Right lobe of liver (tissue), 6 donors: ENCODE results near the gene PLCB1. TPM values are rescaled to one million over a fixed set of nuclear protein-coding genes. Genes with fewer than 3 reads are reported as not detected.
A peak's percentile ranks its signal among the peaks of the same experiment; 100 is the strongest.

ENCODE experiments used
- ATAC-seq, 4 donors: fragments of 200-7000 bp; cut with Tn5 transposase; one replicate each; pipeline ENCODE4 v1.9.1; 2020; ENCODE audit warnings: mild to moderate bottlenecking in 4 of 4, moderate library complexity in 4 of 4
- DNase-seq, 3 donors: peaks; one replicate each; pipeline ENCODE4 v3.0.0-alpha.2; 2020
- H3K27ac ChIP-seq, 3 donors: fragments of 200-600 bp; one replicate each; pipeline ENCODE4 v1.8.0; 2022
- H3K27me3 ChIP-seq, 2 donors: fragments of 200-600 bp; one replicate each; pipeline ENCODE4 v1.8.0; 2022
- H3K36me3 ChIP-seq, 4 donors: fragments of 200-600 bp; sonication (generic) in 1 of 4; one replicate each; pipeline versions ENCODE4 v1.5.1 to v1.8.0; 2017 to 2022; ENCODE audit warnings: control low read depth in 1 of 4
- H3K4me1 ChIP-seq, 4 donors: fragments of 200-600 bp; sonication (generic) in 1 of 4; one replicate each; pipeline versions ENCODE4 v1.5.1 to v1.8.0; 2017 to 2022; ENCODE audit warnings: control low read depth in 1 of 4
- H3K4me3 ChIP-seq, 3 donors: fragments of 200-600 bp; one replicate each; pipeline ENCODE4 v1.8.0; 2022
- H3K9me3 ChIP-seq, 4 donors: fragments of 200-600 bp; sonication (generic) in 1 of 4; one replicate each; pipeline versions ENCODE4 v1.5.1 to v1.8.0; 2017 to 2022; ENCODE audit warnings: control low read depth in 1 of 4
- POLR2A ChIP-seq: fragments of 450-650 bp; IDR thresholded peaks from one replicate; pipeline ENCODE4 v1.6.1; 2017; ENCODE audit warnings: antibody characterized with exemption, mild to moderate bottlenecking
- WGBS: methylation state at CpG from one replicate; pipeline ENCODE4 v1.1.6; 2018; ENCODE audit warnings: low coverage, low lambda C conversion rate; ENCODE audit not compliant: insufficient coverage; ENCODE audit errors: missing lambda C conversion rate; 5-methylcytosine and 5-hydroxymethylcytosine counted together
- intact Hi-C, 2 donors: fragments of 100-400 bp; cut with DNase I; formaldehyde crosslinking; loops; one replicate each; pipeline versions ENCODE4 v1.11.2 to v1.14.1; 2022
- total RNA-seq, 6 experiments: library from RNA; depleted of rRNA in 2 of 6; stranded (reverse); fragments of >200 nt in 2 of 6; fragmentation: NEBNext Ultra II Directional in 3 of 6; extraction: Animal tissue kit (Norgen Biotek cat#: 25700) in 3 of 6; gene quantifications; one replicate each; pipeline versions ENCODE4 v1.1.0 to v1.2.4, GENCODE V29; 2016 to 2023
- TF ChIP-seq, protein P1 (sequence below), 4 donors: fragments of 200-600 bp in 3 of 4; fragments of 450-650 bp in 1 of 4; IDR thresholded peaks; one replicate each; pipeline versions ENCODE4 v1.5.1 to v1.8.0; 2016 to 2022; ENCODE audit warnings: antibody characterized with exemption in 4 of 4, mild to moderate bottlenecking in 2 of 4
- donor health status: DM: no; HTN: yes; CAD: no.
- donor health status: DM: no; HTN: no; CAD: no.
- donor health status: DM: no; HTN: no; CAD: no.
- donor health status: DM: no; HTN: yes; CAD: no.
- donor health status: DM: no; HTN: yes; CAD: no.

The PLCB1 gene
- total RNA-seq, 6 experiments from 2014 or later, result 5.0 to 9.9 (median 5.7) TPM

DNA sequence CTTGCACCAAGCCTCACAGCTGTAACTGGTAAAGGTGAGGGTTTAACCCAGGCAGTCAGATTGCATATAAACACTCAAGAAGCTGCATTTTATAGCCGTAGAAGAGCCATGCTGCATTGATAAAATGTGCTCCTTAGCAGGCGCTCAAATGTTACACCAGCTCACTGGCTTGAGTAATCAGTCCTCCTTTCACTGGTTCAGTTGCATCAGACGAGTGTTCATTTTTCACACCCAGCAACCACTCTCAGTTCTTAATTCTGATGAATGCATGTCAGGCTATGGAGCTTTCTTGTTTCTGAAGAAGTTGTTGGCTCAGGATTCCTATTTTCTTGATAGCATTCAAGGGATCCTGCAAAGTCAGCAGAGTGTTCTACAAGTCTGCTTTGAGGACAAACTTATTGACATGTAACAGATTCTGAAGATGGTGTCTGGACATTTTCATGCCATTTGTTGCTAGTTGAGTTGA is 198.3 kb downstream of the PLCB1 start:
- DNase-seq (no peak), ATAC-seq (peak in 1 of 4 donors; percentile 17)
- H3K27ac ChIP-seq, result no peak overlapping the region
- intact Hi-C loops, result no loop called here
- no peaks in the 10 kb centered on the region for H3K27me3 ChIP-seq
- H3K4me3 ChIP-seq, result no peak overlapping the region
- TF ChIP-seq POLR2A, result no peak
- TF ChIP-seq, protein P1, sequence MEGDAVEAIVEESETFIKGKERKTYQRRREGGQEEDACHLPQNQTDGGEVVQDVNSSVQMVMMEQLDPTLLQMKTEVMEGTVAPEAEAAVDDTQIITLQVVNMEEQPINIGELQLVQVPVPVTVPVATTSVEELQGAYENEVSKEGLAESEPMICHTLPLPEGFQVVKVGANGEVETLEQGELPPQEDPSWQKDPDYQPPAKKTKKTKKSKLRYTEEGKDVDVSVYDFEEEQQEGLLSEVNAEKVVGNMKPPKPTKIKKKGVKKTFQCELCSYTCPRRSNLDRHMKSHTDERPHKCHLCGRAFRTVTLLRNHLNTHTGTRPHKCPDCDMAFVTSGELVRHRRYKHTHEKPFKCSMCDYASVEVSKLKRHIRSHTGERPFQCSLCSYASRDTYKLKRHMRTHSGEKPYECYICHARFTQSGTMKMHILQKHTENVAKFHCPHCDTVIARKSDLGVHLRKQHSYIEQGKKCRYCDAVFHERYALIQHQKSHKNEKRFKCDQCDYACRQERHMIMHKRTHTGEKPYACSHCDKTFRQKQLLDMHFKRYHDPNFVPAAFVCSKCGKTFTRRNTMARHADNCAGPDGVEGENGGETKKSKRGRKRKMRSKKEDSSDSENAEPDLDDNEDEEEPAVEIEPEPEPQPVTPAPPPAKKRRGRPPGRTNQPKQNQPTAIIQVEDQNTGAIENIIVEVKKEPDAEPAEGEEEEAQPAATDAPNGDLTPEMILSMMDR (IDR thresholded peaks at IDR 0.05), result no peak
- peaks cover 0 to 6% (median 0%) of the 10 kb centered on the region in 4 donors for H3K4me1 ChIP-seq
- H3K36me3 ChIP-seq, result no peaks in the 10 kb centered on the region
- no peaks in the 10 kb centered on the region for H3K9me3 ChIP-seq
- 50% methylated on average over 2 of the region's 3 CpGs for WGBS

DNA sequence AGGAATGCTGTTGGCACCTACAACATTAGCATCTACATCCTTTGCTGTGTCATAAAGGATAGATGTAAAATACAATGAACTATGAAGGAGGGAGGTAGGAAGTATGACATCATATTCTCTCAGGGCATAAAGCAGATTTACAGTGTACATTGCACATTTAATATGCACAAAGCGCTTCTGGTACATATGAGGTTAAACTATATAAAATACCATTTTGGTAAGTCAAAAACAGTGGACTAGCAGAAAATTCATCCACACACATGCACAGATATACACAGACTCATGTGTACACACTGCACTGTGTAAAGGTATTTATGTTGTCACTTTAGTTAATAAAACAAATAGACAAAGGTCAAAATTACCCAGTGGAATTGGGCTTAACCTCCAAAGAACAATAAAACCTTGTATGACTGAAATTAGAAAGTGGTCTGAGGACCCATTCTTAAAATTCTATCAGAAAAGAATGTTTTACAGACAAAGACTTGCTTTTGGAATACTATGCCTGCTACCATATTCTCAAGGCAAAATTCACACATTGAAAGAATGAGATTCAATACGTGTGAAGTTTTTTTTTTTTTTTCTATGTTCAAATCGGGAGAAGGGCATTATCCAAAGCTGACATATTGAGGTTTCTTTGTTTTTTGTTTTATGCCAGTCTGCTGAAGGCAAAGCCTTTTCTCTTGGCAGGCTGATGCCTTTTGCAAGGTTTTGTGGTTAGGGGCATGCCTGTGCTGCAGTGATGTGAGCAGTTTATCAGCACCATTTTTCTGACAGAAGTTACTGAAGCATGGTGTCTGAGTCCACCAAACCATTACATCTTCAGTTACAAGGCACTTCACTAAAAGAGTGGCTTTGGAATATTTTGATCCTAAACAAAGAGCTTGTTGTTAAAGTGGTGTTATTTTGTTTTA is 199.0 kb downstream of the PLCB1 start:
- WGBS, result 44% methylated on average over 3 of the region's 3 CpGs
- DNase-seq, result no peak
- TF ChIP-seq, protein P1 (IDR thresholded peaks at IDR 0.05), result no peak
- no peak for TF ChIP-seq POLR2A

DNA sequence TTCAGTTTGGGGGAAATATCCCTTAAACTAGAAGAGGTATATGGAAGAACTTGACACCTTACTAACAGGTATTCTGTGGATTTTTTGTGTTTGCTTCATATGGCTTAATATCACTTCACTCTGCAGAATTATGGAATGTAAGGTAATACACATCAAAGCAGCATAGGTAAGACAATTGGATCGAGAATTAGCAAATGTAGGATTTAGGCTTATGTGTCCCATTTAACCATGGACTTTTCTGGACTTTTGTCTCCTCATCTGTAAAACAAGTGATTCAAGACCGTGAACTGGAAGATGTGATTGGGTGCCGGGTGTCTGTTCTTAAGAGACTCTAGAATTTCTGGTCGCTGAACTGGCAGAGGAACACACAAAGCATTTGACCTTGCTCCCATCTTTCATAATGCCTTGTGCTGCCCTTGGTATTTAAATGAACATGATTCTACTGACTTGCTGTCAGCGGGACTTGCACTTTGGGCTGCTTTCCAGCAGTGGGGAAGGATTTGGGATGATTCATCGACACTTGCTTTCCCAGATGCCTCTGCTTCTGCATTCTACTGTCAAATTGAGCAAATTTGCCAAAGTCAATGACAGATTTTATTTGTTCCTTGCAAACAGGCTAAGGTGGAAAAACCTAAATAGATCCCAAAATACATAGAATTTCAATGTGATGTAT is 199.8 kb downstream of the PLCB1 start:
- H3K4me1 ChIP-seq, result peaks cover 0 to 6% (median 0%) of the 10 kb centered on the region in 4 donors
- peak in 2 of 4 donors; percentile 42 to 60 for ATAC-seq
- no peaks in the 10 kb centered on the region for H3K9me3 ChIP-seq
- 58% methylated on average over 6 of the region's 6 CpGs for WGBS
- H3K27me3 ChIP-seq, result no peaks in the 10 kb centered on the region
- no peak overlapping the region for H3K4me3 ChIP-seq
- no peaks in the 10 kb centered on the region for H3K36me3 ChIP-seq
- intact Hi-C loops, result no loop called here
- no peak overlapping the region for H3K27ac ChIP-seq
- peak in 1 of 3 donors; percentile 29 for DNase-seq
- TF ChIP-seq, protein P1 (IDR thresholded peaks at IDR 0.05), result no peak
- TF ChIP-seq POLR2A, result no peak

More for the DNA sequence above, 199.0 kb downstream of the PLCB1 start:
- no peaks in the 10 kb centered on the region for H3K36me3 ChIP-seq
- peak; percentile 33 to 62 (median 57) for ATAC-seq
- H3K9me3 ChIP-seq, result no peaks in the 10 kb centered on the region
- intact Hi-C loops, result no loop called here
- H3K4me3 ChIP-seq, result no peak overlapping the region
- no peaks in the 10 kb centered on the region for H3K27me3 ChIP-seq
- no peak overlapping the region for H3K27ac ChIP-seq
- peaks cover 0 to 6% (median 0%) of the 10 kb centered on the region in 4 donors for H3K4me1 ChIP-seq

DNA sequence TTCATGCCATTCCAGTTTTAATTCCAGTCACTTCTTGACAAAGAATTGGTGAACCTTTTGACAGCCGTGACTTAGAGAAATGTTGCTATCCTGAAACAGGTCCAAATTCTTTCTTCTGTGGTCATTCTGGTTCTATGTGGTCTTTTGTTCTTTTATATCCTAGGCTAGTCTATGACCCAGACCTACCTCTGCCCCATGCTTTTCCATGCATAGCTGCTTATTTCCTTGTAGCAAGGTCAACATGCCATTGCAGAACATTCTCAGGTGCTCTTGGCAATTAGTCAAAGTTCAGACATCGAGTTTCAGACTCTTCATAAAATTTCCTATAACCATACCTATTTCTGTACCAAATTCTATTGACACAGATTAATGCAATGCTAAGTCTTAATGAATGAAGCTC is 202.6 kb downstream of the PLCB1 start:
- H3K36me3 ChIP-seq, result no peaks in the 10 kb centered on the region
- no peak for DNase-seq
- intact Hi-C loops, result no loop called here

More for the DNA sequence above, 202.6 kb downstream of the PLCB1 start:
- TF ChIP-seq, protein P1 (IDR thresholded peaks at IDR 0.05), result no peak
- no peak for TF ChIP-seq POLR2A
- Histone ChIP-seq H3K27me3 (no peaks in the 10 kb centered on the region), H3K9me3 (no peaks in the 10 kb centered on the region), H3K4me1 (peaks cover 0 to 6% (median 0%) of the 10 kb centered on the region in 4 donors), H3K4me3 (no peak overlapping the region), H3K27ac (no peak overlapping the region)
- 29% methylated on average over 2 of the region's 2 CpGs for WGBS
- ATAC-seq, result peak in 2 of 4 donors; percentile 15 to 22
